22Rv1 (cell line): Measurements from ENCODE around the gene ANGPTL5.

Source experiments
- H3K27ac ChIP-seq: fragments of 450-650 bp; 2 replicates; pipeline ENCODE4 v1.5.1; 2017
- ZFX ChIP-seq: fragments of 450-650 bp; IDR thresholded peaks from 2 replicates; pipeline ENCODE4 v1.6.1; 2017; ENCODE audit warnings: antibody characterized with exemption, borderline replicate concordance
- TF ChIP-seq, protein P1 (sequence below): fragments of 450-650 bp; IDR thresholded peaks from 2 replicates; pipeline ENCODE4 v1.5.1; 2017; ENCODE audit warnings: mild to moderate bottlenecking

Gene ANGPTL5

DNA sequence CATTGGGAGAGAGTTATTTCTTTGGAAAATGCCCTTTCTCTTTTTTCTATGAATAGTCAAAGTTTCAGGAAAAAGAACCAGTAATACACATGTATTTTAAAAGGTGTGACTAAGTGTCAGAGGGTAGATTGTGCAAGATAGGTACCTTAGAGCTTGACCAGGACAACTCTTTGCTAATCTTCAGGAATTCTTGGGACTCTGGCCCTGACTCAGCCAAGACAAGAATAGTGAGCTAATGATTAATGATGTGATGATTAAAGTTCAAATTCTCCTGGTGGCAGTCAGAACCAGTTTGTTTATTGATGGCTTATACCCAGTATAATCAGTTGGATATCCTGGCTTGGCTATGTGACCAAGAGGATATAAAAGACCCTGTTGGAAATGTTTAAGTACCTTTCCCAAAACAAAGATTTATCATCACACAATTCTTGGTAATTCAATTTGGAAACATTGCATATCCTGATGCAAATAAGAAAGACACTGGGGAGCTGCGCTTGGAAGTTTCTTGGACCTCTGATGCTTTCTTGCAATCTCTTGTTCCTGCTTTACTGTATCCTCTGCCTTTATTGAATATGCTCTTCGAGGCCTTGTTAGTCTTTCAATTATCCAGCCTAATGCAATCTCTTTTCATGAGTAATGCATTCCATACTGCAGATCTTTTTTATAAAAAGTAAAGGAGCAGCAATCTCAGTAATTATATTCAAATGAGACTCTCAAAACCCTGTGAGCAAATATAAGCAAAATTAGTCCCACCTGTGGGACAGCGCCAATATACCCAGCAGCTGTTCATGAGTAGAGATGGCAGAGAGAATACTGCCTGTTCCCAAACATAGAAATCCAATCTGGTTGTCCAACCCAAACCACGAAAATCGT lies 49.5 kb downstream of the ANGPTL5 start:
- peak overlapping the region; percentile 29 for H3K27ac ChIP-seq
- TF ChIP-seq, protein P1, sequence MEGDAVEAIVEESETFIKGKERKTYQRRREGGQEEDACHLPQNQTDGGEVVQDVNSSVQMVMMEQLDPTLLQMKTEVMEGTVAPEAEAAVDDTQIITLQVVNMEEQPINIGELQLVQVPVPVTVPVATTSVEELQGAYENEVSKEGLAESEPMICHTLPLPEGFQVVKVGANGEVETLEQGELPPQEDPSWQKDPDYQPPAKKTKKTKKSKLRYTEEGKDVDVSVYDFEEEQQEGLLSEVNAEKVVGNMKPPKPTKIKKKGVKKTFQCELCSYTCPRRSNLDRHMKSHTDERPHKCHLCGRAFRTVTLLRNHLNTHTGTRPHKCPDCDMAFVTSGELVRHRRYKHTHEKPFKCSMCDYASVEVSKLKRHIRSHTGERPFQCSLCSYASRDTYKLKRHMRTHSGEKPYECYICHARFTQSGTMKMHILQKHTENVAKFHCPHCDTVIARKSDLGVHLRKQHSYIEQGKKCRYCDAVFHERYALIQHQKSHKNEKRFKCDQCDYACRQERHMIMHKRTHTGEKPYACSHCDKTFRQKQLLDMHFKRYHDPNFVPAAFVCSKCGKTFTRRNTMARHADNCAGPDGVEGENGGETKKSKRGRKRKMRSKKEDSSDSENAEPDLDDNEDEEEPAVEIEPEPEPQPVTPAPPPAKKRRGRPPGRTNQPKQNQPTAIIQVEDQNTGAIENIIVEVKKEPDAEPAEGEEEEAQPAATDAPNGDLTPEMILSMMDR: no peak
- no peak for TF ChIP-seq ZFX

DNA sequence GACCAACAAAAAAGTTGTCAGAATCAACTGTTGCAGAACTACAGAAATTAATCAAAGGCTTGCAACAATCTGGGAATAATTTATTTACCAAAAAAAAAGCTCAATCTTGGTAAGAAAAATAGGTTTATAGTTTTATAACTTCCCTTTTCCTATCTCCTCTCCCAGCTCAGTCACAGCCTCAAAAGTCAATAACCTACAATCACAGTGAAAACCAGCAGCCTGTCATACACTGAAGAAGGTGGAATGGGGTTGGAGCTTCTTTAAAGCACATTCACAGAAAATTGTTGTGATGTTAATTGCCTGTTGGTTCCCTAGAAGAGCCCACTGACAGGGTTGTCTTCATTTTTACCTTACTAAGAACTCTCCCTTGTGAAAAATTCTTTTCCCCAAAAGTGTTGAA lies 52.2 kb downstream of the ANGPTL5 start:
- no peak overlapping the region for H3K27ac ChIP-seq
- TF ChIP-seq, protein P1: no peak
- TF ChIP-seq ZFX: no peak

DNA sequence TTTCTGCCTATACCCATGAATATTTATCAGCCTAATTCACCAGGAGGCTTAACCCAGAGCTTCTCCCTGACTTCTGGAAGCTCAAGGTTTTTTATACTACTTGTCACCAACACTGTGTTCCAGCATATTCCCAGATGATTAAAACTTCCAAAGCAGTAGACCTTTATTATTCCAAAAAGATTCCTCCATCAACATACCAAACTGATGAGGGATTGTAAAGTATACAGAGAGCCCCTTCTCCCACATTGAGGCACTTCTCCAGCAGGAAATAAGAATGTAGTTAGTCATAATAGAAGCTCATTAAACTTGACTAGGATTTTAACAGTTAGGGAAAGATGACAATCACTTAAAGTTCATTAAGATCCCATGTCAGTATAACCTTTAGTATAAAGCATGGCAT lies 53.0 kb downstream of the ANGPTL5 start:
- no peak for TF ChIP-seq ZFX
- TF ChIP-seq, protein P1: no peak

DNA sequence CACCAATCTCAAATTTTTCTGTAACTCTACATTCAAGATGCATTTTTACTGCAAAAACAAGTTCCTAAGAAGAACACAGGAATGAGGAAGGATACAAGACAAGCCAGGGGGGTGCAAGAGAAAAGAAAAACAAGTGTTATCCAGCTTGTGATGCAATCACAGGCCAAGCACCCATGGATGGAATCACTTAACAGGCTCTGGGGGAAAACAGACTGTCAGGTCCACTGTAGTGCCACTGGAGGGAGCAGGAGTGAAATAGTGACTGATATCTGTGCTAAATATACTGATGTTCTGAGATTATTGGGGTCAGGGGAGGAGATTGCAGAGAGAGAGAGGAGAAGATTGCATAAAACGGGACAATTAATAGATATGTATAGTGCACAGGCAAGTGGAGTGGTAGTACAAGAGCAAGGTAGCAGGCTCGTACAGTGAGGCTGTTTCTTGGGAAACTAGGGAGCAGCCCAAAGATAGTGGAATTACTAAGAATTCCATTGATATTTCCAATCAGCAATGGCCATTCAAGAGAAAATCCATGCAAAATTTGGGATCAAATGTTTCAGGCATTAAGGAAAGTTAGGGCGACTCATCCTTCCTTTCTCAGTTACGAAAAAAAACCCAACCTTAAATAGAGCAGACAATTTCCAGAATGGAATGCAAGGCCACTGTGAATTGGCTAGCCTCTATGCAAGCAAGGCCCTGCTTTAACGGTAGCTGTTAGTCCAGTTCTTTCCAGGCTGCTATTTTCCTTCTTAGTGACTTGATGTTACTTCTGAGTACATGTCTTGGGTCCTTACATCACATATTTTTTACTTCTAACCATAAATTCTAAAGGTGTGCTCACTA lies 53.7 kb downstream of the ANGPTL5 start:
- no peak overlapping the region for H3K27ac ChIP-seq
- no peak for TF ChIP-seq ZFX
- TF ChIP-seq, protein P1: peak; percentile 53

More for the DNA sequence above, 53.0 kb downstream of the ANGPTL5 start:
- H3K27ac ChIP-seq: no peak overlapping the region

DNA sequence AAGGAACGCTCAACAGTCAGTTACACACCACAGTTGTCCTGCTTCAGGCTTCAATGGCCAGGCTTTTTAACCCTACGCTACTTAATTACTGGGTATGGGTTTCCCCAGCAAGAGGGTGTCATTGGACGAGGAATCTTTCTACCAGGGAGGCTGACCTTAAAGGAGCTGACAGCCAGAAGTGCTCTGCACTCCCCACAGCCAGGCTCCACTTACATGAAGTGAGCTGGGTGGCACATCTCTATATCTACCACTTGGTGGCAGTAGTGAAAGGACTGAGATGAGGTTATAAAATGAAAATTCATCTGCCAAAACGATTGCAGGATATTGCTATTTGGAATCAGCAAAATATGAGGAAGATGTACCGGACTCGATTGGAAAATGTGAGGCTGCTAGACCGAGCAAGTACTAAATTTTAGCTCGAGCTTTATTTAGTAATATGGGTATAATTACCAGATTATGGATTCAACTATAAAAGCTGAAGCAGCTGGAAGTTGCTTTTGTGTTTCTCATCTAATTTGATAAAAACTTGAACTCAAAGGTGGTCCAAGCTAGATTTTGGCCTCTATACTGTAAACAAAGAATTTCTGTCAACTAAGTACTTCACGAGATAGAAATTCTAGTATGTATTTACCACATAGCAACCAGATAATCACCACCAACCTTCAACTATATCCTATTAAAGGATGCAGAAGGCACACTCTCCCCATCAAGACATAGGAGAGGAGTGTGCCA lies 55.5 kb downstream of the ANGPTL5 start:
- TF ChIP-seq, protein P1: peak; percentile 83
- no peak for TF ChIP-seq ZFX
- H3K27ac ChIP-seq: no peak overlapping the region

DNA sequence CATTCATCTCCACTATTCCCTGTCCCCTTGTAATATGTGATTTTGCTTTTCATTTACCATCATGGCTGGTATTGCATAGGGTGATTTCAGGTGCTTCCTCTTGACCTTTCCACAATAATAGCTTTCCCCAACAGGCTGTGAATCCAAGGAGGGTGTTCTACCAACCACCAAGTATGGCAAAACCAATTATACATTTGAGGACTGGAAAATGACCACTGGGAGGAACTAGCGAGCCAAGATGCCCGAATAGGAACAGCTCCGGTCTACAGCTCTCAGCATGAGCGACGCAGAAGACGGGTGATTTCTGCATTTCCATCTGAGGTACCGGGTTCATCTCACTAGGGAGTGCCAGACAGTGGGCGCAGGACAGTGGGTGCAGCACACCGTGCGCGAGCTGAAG lies 64.1 kb downstream of the ANGPTL5 start:
- TF ChIP-seq, protein P1: peak; percentile 77
- H3K27ac ChIP-seq: peak overlapping the region; percentile 31; the same call in 1 of the 2 replicates
